Neural cell (in vitro differentiated cells): ENCODE results near the gene GDE1. TPM values are rescaled to one million over a fixed set of nuclear protein-coding genes. Genes with fewer than 3 reads are reported as not detected.

Source experiments
- H2AFZ ChIP-seq: fragments of 200-600, 300-800 bp; sonication (generic), shearing (Covaris generic); 2 replicates; pipeline ENCODE4 v1.6.0; 2014; ENCODE audit warnings: low read depth, mild to moderate bottlenecking, antibody characterized with exemption, low read length, moderate library complexity
- H3F3A ChIP-seq: fragments of 200-600 bp; shearing (Covaris generic); 2 replicates; pipeline ENCODE4 v1.6.1; 2016; ENCODE audit warnings: mild to moderate bottlenecking, moderate library complexity, mixed read lengths, antibody characterized with exemption, low read length; ENCODE audit not compliant: insufficient read depth, poor library complexity, severe bottlenecking
- H3K27ac ChIP-seq: fragments of 200-600, 300-800 bp; sonication (generic), shearing (Covaris generic); 2 replicates; pipeline ENCODE4 v1.5.1; 2014; ENCODE audit warnings: mild to moderate bottlenecking, low read length, moderate library complexity
- H3K27me3 ChIP-seq: fragments of 300-800, 200-600 bp; sonication (generic), shearing (Covaris generic); 2 replicates; pipeline ENCODE4 v1.6.0; 2014; ENCODE audit warnings: mild to moderate bottlenecking, low read depth, low read length, moderate library complexity; ENCODE audit not compliant: insufficient read depth
- H3K36me3 ChIP-seq: fragments of 300-800, 200-600 bp; sonication (generic), shearing (Covaris generic); 2 replicates; pipeline ENCODE4 v1.5.1; 2014; ENCODE audit warnings: mild to moderate bottlenecking, antibody characterized with exemption, low read length, moderate library complexity; ENCODE audit not compliant: insufficient read depth
- H3K4me2 ChIP-seq: fragments of 300-800, 200-600 bp; sonication (generic), shearing (Covaris generic); 2 replicates; pipeline ENCODE4 v1.6.0; 2014; ENCODE audit warnings: mild to moderate bottlenecking, low read length
- H3K4me3 ChIP-seq: fragments of 300-800, 200-600 bp; sonication (generic), shearing (Covaris generic); 2 replicates; pipeline ENCODE4 v1.5.1; 2014; ENCODE audit warnings: mild to moderate bottlenecking, low read length, moderate library complexity
- H3K79me2 ChIP-seq: fragments of 200-600 bp; shearing (Covaris generic); replicated peaks from 2 replicates; pipeline ENCODE4 v1.6.0; 2014; ENCODE audit warnings: mild to moderate bottlenecking, low read length, moderate library complexity; ENCODE audit not compliant: insufficient read depth
- H3K9ac ChIP-seq: fragments of 300-800, 200-600 bp; sonication (generic), shearing (Covaris generic); 2 replicates; pipeline ENCODE4 v1.6.1; 2016; ENCODE audit warnings: mild to moderate bottlenecking, low read length, mixed read lengths
- H3K9me2 ChIP-seq: fragments of 200-600 bp; shearing (Covaris generic); 2 replicates; pipeline ENCODE4 v1.6.1; 2016; ENCODE audit warnings: mild to moderate bottlenecking, low read length, mixed read lengths; ENCODE audit not compliant: insufficient read depth
- H3K9me3 ChIP-seq: fragments of 200-600, 300-800 bp; sonication (generic), shearing (Covaris generic); 2 replicates; pipeline ENCODE4 v1.6.1; 2016; ENCODE audit warnings: mild to moderate bottlenecking, mixed run types, low read length, moderate library complexity, mixed read lengths
- H4K20me1 ChIP-seq: fragments of 200-600 bp; shearing (Covaris generic); 2 replicates; pipeline ENCODE4 v1.6.1; 2016; ENCODE audit warnings: mild to moderate bottlenecking, mixed run types; ENCODE audit not compliant: insufficient read depth
- EP300 ChIP-seq: fragments of 450-650 bp; conservative IDR thresholded peaks from 2 replicates; pipeline ENCODE4 v1.6.1; 2014; ENCODE audit warnings: antibody characterized with exemption, mild to moderate bottlenecking, moderate library complexity; ENCODE audit not compliant: poor library complexity, severe bottlenecking
- EZH2 ChIP-seq: fragments of 200-600, 300-800 bp; shearing (Covaris generic), sonication (generic); IDR thresholded peaks from 2 replicates; pipeline ENCODE4 v1.6.1; 2014; ENCODE audit warnings: antibody characterized with exemption, low read length, borderline replicate concordance, mild to moderate bottlenecking; ENCODE audit not compliant: insufficient read depth, poor library complexity, severe bottlenecking
- MXI1 ChIP-seq: fragments of 450-650 bp; conservative IDR thresholded peaks from 2 replicates; pipeline ENCODE4 v1.6.1; 2014; ENCODE audit warnings: antibody characterized with exemption, mild to moderate bottlenecking; ENCODE audit not compliant: poor library complexity, severe bottlenecking
- POLR2AphosphoS5 ChIP-seq: IDR thresholded peaks from 2 replicates; pipeline ENCODE4 v1.6.1; 2012
- RAD21 ChIP-seq: fragments of 450-650 bp; conservative IDR thresholded peaks from 2 replicates; pipeline ENCODE4 v1.6.1; 2014; ENCODE audit warnings: antibody characterized with exemption, mild to moderate bottlenecking, moderate library complexity
- SMC3 ChIP-seq: fragments of 450-650 bp; conservative IDR thresholded peaks from 2 replicates; pipeline ENCODE4 v1.6.1; 2014; ENCODE audit warnings: antibody characterized with exemption, mild to moderate bottlenecking, moderate library complexity; ENCODE audit not compliant: poor library complexity
- TAF1 ChIP-seq: IDR thresholded peaks from 2 replicates; pipeline ENCODE4 v1.6.1; 2012; ENCODE audit warnings: low read depth
- polyA plus RNA-seq: library from polyadenylated mRNA; depleted of rRNA; stranded (reverse); fragments of >200 nt; gene quantifications from 2 replicates; pipeline ENCODE4 v1.2.3, GENCODE V29; 2014
- TF ChIP-seq, protein P1 (sequence below): fragments of 450-650 bp; IDR thresholded peaks from 2 replicates; pipeline ENCODE4 v1.5.1; 2014; ENCODE audit warnings: antibody characterized with exemption, mild to moderate bottlenecking, moderate library complexity; ENCODE audit not compliant: poor library complexity, severe bottlenecking
- TF ChIP-seq, protein P2 (sequence below): IDR thresholded peaks from 2 replicates; pipeline ENCODE4 v1.6.1; 2012; ENCODE audit warnings: borderline replicate concordance

Gene GDE1
- polyA plus RNA-seq, 1 donor from 2014 or later = 74.7 TPM

DNA sequence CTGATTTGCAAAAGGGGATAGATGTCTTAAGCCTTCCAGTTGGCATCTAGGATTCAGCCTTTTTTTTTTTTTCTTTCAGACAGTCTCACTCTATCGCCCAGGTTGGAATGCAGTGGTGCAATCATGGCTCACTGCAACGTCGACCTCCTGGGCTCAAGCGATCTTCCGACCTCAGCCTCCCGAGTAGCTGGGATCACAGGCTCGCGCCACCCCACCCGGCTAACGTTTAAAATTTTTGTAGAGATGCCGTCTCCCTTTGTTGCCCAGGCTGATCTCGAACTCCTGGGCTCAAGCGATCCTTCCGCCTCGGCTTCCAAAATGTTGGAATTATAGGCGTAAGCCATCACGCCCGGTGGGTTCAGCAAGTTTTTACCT is 1.3 kb upstream of the GDE1 start:
- Histone ChIP-seq H3K36me3 (no peaks in the 10 kb centered on the region), H3K27me3 (no peaks in the 10 kb centered on the region), H2AFZ (no peak overlapping the region), H3K4me3 (no peak overlapping the region), H3F3A (peaks cover 6% of the 10 kb centered on the region), H3K9me2 (no peaks in the 10 kb centered on the region), H3K9me3 (no peaks in the 10 kb centered on the region), H3K79me2 (peaks cover 51% of the 10 kb centered on the region), H3K27ac (no peak overlapping the region), H4K20me1 (no peaks in the 10 kb centered on the region), H3K4me2 (no peak overlapping the region), H3K9ac (no peak overlapping the region)
- no peak for TF ChIP-seq RAD21
- no peak for TF ChIP-seq TAF1
- TF ChIP-seq, protein P1, sequence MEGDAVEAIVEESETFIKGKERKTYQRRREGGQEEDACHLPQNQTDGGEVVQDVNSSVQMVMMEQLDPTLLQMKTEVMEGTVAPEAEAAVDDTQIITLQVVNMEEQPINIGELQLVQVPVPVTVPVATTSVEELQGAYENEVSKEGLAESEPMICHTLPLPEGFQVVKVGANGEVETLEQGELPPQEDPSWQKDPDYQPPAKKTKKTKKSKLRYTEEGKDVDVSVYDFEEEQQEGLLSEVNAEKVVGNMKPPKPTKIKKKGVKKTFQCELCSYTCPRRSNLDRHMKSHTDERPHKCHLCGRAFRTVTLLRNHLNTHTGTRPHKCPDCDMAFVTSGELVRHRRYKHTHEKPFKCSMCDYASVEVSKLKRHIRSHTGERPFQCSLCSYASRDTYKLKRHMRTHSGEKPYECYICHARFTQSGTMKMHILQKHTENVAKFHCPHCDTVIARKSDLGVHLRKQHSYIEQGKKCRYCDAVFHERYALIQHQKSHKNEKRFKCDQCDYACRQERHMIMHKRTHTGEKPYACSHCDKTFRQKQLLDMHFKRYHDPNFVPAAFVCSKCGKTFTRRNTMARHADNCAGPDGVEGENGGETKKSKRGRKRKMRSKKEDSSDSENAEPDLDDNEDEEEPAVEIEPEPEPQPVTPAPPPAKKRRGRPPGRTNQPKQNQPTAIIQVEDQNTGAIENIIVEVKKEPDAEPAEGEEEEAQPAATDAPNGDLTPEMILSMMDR = no peak
- no peak for TF ChIP-seq POLR2AphosphoS5
- no peak for TF ChIP-seq SMC3
- no peak for TF ChIP-seq EP300
- TF ChIP-seq, protein P2, sequence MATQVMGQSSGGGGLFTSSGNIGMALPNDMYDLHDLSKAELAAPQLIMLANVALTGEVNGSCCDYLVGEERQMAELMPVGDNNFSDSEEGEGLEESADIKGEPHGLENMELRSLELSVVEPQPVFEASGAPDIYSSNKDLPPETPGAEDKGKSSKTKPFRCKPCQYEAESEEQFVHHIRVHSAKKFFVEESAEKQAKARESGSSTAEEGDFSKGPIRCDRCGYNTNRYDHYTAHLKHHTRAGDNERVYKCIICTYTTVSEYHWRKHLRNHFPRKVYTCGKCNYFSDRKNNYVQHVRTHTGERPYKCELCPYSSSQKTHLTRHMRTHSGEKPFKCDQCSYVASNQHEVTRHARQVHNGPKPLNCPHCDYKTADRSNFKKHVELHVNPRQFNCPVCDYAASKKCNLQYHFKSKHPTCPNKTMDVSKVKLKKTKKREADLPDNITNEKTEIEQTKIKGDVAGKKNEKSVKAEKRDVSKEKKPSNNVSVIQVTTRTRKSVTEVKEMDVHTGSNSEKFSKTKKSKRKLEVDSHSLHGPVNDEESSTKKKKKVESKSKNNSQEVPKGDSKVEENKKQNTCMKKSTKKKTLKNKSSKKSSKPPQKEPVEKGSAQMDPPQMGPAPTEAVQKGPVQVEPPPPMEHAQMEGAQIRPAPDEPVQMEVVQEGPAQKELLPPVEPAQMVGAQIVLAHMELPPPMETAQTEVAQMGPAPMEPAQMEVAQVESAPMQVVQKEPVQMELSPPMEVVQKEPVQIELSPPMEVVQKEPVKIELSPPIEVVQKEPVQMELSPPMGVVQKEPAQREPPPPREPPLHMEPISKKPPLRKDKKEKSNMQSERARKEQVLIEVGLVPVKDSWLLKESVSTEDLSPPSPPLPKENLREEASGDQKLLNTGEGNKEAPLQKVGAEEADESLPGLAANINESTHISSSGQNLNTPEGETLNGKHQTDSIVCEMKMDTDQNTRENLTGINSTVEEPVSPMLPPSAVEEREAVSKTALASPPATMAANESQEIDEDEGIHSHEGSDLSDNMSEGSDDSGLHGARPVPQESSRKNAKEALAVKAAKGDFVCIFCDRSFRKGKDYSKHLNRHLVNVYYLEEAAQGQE = no peak

DNA sequence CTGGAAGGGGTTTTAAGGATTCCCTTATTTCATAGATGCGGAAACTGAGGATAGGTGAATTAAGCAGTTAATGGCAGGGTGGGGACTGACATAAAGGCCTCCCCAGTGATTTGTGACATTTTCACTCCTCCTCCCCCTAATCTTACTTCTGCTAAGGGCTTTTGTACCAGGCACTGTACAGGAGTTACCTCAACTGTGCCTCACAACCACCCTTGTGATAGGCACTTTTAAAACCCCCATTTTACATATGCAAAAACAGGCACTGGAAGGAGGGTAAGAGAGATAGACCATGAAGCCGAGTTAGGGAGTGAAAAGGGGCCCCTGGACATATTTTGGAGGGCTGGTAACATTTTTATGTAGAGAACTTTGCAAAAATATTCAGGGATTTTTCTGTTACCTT is 862 bp upstream of the GDE1 start:
- H3K9ac ChIP-seq = no peak overlapping the region
- H3K4me2 ChIP-seq = no peak overlapping the region
- no peak for TF ChIP-seq SMC3
- TF ChIP-seq, protein P2 = no peak
- no peak for TF ChIP-seq POLR2AphosphoS5
- no peak for TF ChIP-seq MXI1
- TF ChIP-seq TAF1 = no peak
- no peak for TF ChIP-seq RAD21
- no peak for TF ChIP-seq EP300
- TF ChIP-seq EZH2 = no peak
- TF ChIP-seq, protein P1 = no peak
- H2AFZ ChIP-seq = peak overlapping the region; percentile 66
- no peaks in the 10 kb centered on the region for H3K36me3 ChIP-seq
- H3K79me2 ChIP-seq = peaks cover 54% of the 10 kb centered on the region
- no peaks in the 10 kb centered on the region for H3K9me3 ChIP-seq
- H3F3A ChIP-seq = peaks cover 6% of the 10 kb centered on the region
- H3K4me3 ChIP-seq = peak overlapping the region; percentile 82
- H4K20me1 ChIP-seq = no peaks in the 10 kb centered on the region
- H3K27me3 ChIP-seq = no peaks in the 10 kb centered on the region
- peak overlapping the region; percentile 92 for H3K27ac ChIP-seq
- H3K9me2 ChIP-seq = no peaks in the 10 kb centered on the region
